HG03280 (cell line): ENCODE measurements around the gene ACTR3C.

Experiments used
- ATAC-seq: cut with Tn5 transposase; IDR thresholded peaks from one replicate; pipeline ENCODE4 v1.9.1; 2021; ENCODE audit warnings: mild to moderate bottlenecking, moderate library complexity; ENCODE audit not compliant: unreplicated experiment

The ACTR3C gene

DNA sequence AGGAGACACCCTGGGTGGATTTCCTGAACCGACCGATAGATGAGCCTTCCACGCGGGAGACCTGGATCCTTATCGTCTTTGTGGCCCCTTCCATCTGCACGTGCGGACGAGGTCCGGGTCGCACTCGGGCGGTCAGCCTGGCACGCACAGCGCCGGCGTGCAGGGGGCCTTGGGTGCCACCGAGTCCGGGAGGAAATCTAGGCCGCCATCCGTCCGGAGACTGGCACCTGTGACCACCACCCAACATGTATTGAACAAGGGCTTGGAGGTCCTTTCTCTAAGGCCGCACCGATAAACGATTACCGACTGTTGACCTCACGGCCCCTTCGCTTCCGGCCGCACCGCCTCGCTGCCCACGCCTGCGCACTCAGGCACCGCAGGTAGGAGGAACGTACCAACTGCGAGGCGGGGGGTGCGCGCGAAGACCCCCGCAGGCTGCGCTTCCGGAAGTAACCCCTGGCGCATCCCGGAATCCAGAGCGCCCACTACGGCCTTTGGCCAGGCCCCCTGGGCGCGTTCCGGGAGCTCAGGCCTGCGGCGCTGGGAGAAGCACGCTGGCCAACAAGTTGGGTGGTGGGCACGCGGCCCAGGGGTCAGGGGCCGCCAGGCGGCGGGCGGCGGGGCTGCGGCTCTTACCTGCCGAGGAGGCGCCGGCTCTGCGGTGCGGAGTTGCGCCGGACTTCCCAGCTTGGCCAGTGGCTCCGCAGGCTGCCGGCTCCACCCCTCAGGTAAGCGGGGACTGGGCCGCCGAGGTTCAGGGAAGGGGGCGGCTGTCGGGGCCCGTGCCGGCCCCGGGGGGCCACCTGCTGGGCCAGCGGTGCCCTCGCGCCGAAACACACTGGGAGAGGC lies at the start of gene ACTR3C, which contains the start of gene LRRC61:
Gene ACTR3C (minus strand): TSS at position 713 of the 849 bp plus-strand sequence. CDS start 28,249 bp downstream, outside the sequence.
Gene LRRC61 (plus strand): TSS at position 523 of the 849 bp plus-strand sequence. CDS start 13,507 bp downstream, outside the sequence.
- peak; percentile 66 for ATAC-seq

DNA sequence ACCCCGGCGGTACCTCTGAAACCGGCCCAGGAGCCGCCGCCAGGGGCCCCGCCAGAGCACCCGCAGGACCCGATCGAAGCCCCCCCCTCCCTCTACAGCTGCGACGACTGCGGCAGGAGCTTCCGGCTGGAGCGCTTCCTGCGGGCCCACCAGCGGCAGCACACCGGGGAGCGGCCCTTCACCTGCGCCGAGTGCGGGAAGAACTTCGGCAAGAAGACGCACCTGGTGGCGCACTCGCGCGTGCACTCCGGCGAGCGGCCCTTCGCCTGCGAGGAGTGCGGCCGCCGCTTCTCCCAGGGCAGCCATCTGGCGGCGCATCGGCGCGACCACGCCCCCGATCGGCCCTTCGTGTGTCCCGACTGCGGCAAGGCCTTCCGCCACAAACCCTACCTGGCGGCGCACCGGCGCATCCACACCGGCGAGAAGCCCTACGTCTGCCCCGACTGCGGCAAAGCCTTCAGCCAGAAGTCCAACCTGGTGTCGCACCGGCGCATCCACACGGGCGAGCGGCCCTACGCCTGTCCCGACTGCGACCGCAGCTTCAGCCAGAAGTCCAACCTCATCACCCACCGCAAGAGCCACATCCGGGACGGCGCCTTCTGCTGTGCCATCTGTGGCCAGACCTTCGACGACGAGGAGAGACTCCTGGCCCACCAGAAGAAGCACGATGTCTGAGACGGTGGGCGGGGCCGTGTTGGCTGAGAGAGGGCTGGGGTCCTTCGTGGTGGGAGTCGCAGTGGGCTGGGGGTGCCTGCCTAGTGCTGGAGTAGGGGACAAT lies 49.1 kb upstream of the ACTR3C start:
- ATAC-seq: no peak

DNA sequence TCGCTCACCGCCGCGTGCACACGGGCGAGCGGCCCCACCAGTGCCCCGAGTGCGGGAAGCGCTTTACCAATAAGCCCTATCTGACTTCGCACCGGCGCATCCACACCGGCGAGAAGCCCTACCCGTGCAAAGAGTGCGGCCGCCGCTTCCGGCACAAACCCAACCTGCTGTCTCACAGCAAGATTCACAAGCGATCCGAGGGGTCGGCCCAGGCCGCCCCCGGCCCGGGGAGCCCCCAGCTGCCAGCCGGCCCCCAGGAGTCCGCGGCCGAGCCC lies 48.6 kb upstream of the ACTR3C start:
- no peak for ATAC-seq

DNA sequence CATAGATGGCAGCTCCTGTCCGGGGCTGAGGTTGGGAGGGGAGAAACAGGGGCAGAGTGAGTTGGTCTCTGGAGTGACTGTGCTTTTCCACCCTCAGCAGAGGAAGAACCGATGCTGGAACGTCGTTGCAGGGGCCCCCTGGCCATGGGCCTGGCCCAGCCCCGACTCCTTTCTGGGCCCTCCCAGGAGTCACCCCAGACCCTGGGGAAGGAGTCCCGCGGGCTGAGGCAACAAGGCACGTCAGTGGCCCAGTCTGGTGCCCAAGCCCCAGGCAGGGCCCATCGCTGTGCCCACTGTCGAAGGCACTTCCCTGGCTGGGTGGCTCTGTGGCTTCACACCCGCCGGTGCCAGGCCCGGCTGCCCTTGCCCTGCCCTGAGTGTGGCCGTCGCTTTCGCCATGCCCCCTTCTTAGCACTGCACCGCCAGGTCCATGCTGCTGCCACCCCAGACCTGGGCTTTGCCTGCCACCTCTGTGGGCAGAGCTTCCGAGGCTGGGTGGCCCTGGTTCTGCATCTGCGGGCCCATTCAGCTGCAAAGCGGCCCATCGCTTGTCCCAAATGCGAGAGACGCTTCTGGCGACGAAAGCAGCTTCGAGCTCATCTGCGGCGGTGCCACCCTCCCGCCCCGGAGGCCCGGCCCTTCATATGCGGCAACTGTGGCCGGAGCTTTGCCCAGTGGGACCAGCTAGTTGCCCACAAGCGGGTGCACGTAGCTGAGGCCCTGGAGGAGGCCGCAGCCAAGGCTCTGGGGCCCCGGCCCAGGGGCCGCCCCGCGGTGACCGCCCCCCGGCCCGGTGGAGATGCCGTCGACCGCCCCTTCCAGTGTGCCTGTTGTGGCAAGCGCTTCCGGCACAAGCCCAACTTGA lies 48.0 kb upstream of the ACTR3C start:
- ATAC-seq: no peak

DNA sequence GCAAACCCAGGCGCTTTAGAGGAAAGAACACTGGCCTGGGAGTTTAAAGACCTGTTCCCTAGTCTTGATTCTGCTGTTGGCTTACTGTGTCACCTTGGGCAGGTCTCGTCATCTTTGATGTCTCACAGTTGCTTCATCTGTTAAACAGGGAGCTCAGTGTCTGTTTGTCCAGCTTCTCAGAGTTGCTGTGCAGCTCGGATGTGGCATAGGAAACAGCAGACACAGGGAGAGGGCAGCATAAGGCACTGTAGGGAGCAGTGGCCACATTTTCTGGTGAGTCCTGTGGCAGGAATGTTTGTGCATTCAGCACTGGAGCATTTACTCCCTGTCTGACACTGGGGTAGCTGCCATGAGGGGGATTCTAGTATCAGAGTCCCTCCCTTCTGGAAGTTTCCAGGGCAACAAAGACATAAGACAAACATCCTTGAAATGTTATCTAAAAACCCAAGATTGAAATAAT lies 47.3 kb upstream of the ACTR3C start:
- no peak for ATAC-seq

DNA sequence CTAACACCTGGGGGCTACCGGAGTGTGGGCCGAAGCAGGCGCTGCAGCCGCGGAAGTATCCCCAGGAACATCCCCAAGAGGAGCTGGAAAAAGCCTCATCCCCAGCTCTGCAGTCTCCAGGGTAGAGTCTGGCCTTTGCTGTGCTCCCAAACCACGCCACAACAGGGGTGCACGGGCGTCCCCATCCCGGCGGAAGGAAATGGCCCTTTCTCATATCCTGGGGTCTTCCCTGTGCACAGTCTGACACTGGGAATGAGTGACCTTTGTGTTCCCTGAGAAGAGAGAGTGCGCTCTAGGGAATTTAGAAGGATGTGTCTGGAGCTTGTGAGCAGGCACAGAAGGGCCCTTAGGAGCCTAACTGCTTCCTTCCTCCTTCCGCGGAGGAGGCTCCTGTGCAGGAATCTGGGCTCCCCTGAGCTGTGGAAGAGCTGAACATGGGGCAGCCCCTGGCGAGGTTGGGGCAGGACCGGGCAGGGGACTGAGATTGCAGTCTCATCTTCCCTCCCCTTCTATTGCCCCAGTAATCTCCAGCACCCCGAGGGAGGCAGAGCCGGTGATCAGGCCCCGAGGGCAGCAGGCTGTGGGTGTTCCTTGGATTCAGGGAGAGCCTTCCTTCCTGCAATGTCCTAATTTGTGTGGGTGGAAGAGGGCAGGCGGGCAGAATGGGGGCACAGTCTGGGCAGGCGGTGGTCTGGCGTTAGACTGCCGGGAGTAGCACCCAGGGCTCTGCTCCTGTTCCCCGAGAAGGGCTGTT lies 46.6 kb upstream of the ACTR3C start:
- ATAC-seq: no peak

DNA sequence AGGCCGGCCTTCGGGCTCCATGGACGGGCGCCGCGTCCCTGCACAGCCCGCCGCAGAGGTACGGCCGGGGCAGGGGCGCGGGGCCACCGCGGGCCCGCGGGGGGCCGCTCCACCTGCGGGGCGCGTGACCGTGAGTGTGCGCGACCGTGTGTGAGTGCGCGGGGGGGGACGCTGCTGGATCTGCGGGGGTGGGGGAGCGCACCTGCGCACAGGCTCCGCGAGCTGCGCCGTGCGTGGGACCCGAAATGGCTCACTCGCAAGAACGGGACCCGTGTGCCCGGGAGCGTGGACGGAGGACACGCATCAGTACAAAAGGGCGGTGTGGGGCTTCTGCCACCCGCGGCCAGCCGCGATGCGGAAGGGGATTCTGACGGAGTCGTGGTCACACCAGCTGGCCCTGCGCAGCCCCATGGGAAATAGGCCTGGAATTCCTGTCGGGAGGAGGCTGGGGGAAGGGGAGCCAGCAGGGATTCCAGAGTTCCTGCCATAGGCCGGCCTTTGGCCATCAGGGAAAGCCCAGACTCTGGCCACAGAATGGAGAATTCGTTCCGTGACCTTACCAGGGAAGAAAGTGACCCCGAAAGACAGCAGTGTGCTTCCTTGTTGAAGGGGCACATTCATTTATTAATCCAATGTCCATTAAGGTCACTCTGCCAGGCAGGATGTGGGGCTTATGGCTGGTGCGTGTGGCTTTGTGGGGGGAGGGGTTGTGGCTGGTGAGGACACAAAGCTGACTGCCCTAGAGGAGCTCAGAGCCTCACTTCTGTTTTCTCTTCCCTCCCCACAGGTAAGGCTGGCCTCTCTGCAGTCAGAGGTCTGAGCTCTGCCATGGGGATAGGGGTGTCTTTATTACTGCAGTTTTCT lies 45.8 kb upstream of the ACTR3C start:
- ATAC-seq: peak; percentile 36

DNA sequence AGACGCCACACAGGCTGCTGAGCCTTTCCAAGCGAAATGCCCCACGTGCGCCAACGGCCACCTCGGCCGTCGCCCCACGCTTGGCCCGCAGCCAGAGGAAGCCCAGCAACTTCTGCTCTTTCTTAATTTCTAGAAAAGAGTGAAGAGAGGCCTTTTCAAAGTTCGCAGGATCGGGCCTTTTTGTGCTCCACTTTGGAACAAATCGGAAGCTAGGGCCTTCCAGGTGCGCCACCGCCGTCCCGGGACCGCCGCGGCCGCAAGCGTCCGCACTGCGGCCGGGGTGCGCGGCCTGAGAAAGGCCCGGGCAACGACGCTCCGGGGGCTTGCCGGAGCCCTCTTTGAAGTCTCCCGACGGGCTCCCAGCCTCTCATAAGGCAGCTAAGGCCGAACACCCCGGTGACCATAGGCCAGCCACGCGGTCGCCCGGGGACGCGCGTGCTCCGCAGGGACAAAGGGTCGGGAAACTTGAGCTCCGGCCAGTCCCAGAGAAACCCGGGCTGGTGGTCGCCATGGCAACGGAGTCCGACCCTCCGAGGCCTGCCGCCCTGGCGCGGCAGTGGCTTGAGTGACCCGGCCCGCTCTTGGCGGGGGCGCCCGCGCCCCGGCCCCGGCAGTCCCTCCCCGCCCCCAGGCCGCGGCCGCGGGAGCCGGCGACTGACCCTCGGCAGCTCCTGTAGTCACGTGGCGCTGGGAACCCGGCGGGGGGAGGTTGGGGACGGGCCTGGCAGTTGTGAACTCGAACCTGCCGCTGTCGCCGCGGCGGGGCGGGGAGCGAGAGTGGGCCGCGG lies 44.9 kb upstream of the ACTR3C start, which contains the start of gene REPIN1:
Gene REPIN1 (plus strand): TSS at position 727 of the 788 bp plus-strand sequence. CDS start 890 bp downstream, outside the sequence.
- ATAC-seq: peak; percentile 67

DNA sequence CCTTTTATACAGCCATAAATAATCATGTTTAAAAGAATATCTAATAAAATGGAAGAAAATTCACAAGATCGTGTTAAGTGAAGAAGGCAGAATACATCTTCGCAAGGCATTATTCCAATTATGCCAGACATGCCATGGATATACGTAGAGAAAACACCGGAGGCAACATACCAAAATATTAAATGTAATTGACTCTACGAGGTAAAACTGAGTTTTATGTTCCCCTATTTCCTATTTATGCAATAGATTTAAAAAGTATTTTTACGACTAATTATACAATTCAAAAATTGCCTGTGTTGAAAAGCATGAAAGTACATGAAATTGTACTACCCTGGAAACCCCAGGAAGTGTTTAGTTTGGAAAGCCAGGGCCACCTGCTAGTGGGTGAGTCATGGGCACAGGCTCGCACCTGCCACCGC lies 44.3 kb upstream of the ACTR3C start:
- ATAC-seq: no peak

DNA sequence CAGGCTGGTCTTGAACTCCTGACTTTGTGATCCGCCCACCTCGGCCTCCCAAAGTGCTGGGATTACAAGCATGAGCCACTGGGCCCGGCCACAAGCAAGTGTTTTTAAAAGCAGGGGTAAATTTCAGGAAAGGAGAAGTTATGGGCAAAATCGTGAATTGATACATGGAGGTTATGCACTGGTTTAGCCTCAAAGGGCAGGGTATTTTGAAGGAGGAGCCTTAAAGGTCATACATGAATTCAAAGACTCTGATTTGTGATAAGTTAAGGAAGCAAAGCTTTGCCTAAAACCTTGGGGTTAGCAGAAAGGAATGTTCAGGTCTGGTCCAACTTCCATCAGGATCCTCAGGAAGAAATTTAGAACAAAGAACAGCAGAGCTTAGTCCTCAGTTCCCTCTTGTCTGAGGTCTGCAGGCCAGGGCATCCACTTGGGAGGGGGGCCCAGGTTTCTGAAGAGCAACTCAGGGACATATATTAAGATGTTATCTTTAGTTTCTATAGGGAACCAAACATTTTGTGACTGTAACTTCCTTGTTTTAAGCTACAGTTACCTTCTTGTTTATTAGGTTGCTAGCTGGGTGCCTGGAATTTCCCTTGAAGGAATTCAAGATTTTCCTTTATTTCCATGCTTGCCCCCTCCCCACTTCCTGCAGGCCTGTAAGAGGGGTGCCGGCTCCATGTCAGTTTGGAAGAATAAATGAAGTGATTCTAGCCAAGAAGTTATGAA lies 42.5 kb upstream of the ACTR3C start:
- no peak for ATAC-seq

DNA sequence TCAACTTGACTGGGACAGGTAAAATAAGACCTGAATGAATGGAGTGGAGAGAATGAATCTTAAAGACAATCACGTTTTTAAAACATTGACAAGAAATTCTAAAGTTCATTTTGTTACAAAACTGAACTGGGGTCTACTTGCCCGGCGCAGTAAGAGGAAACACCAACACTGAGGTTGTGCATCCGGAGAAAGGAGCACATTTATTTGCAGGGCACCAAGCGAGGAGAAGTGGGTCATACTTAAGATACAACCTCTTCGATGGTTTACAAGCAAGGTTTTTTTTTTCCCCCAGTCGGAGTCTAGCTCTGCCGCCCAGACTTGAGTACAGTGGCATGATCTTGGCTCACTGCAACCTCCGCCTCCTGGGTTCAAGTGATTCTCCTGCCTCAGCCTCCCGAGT lies 41.8 kb upstream of the ACTR3C start:
- ATAC-seq: no peak

DNA sequence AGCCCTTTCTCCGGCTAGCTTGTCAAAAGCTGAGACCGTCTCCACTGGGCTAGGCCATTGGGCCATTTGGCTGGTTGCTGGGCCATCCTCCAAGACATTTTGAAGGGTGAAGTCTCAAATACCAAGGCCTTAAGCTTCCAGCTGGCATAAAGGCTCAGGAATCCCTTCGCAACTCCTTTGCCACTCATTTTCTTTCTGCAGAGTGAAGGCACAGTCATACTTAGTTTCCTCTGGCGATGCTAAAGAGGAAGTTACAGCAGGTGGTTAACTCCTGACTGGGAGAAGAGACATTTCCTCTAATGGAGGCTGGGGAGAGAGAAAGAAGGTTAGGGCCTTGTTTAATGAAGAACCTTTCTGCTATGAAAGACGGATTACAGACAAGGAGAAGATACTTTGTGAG lies 40.5 kb upstream of the ACTR3C start:
- ATAC-seq: no peak

DNA sequence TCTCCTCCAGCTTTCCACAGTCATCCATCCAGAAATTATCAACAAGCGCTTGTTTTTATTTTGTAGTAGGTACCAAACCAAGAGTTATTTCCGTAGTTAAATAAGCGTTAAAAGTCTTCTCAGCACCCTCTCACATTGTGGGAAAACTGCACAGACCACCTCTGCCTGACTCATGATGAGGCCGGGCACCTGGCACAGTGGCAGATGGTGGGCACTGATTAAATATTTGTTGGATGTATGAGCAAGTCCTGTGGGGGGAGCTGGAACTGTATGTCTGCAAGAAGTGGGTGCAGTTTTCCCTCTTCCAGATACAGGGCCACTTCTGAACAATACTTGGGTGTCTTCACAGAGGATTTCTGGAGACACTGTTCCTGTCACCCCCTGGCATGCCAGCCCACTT lies 40.0 kb upstream of the ACTR3C start:
- no peak for ATAC-seq

DNA sequence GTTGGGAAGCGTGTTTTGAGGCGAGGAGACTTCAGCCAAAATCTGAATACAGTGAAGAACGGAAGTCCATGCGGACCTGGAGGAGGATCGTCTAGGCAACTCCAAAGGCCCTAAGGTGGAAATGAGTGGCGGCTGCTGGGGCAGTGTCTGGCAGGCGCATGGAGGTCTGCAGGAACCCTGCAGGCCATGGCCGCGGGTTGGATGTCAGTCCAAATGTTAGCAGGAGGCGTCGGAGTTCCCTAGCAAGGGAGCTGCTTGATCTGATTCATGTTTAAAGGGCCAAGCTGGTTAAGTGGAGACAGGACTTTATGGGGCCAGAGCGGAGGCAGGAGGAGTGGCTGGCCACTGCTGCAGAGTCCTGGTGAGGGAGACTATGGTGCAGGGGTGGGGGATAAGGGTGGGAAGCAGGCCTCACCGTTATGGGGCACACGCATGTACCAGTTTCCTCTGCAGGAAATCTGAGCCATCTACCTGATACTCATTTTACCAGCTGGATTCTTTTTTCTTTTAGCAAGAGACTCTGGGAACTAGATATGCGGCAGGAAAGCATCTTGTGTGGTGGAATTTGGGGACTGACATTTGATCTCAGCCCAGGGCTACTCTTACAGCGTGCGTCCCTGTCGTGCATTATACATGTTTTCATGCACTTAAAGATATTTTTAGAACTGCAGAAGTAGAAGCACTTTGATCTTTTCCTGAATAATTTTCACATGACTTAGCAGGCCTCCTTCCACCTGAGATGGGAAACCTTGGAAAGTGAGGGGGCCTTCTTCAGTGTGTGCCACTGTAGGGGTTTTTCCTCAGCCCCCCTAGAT lies 38.7 kb upstream of the ACTR3C start:
- no peak for ATAC-seq

DNA sequence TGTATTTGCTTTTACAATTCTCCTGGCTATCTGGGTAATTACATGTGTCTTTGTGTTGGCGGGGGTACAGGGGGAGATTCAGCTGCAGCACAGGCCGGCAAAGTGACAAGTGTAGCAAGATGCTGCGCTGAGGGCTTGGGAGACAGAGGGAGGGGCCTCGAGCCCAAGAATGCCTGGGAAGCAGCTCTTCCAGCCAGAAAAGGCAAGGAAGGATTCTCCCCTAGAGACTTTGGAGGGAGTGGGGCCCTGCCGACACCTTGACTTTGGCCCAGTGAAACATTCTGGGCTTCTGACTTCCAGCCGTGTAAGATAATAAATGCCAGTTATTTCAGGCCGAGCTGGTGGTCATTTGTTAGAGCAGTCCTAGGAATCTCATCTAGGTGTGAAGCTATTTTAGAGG lies 38.1 kb upstream of the ACTR3C start:
- ATAC-seq: no peak

DNA sequence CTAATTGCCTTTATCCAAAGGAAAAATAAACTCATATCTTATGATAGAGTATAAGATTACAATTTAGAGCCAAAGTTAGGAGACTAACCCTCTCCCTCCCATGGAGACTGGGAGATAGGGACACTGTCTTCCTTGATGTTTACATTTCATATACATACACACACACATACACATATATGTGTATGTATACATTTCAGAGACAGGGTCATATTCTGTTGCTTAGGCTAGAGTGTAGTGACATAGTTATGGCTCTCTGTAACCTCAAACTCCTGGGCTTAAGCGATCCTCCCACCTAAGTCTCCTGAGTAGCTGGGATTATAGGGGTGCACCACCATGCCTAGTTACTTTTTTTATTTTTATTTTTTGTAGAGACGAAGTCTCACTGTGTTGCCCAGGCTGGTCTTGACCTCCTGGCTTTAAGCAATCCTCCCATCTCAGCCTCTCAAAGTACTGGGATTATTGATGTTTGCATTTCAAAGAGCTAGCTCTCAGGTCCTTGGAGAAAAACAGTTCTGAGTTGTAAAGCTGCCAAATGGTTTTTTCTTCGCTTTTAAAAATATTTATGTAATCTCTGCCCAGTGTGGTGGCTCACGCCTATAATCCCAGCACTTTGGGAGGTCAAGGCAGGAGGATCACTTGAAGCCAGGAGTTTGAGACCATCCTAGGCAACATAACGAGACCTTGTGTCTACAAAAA lies 37.2 kb upstream of the ACTR3C start:
- no peak for ATAC-seq
